GM06990 (cell line): Measurements from ENCODE around the gene MOGAT1.
A peak's percentile ranks its signal among the peaks of the same experiment; 100 is the strongest.
"Not testable (repeated sequence)": the region's sequence is repeated elsewhere in the genome, so short reads cannot be mapped to it uniquely, and the experiment has no call there.

Experiments used
- DNase-seq: peaks from one replicate; pipeline ENCODE4 v3.0.0-alpha.2; 2011; ENCODE audit not compliant: insufficient read length; ENCODE audit errors: extremely low read depth
- H3K27me3 ChIP-seq: replicated peaks from 2 replicates; pipeline ENCODE4 v1.6.0; 2011; ENCODE audit warnings: low read length; ENCODE audit not compliant: control insufficient read depth, insufficient read depth
- H3K36me3 ChIP-seq: 2 replicates; pipeline ENCODE4 v1.5.1; 2011; ENCODE audit warnings: low read length; ENCODE audit not compliant: control insufficient read depth, insufficient read depth
- H3K4me3 ChIP-seq: replicated peaks from 2 replicates; pipeline ENCODE4 v1.5.1; 2011; ENCODE audit warnings: low read depth, mild to moderate bottlenecking, control low read depth, low read length
- CTCF ChIP-seq: IDR thresholded peaks from 2 replicates; pipeline ENCODE4 v1.5.1; 2011; ENCODE audit warnings: low read length, control low read depth, mild to moderate bottlenecking, inconsistent platforms; ENCODE audit not compliant: insufficient read depth, poor library complexity, severe bottlenecking

MOGAT1 gene

GRCh38 chr2:222689322-222689721, 17.9 kb downstream of the MOGAT1 start:
- H3K4me3 ChIP-seq: no peak overlapping the region
- no peak for TF ChIP-seq CTCF
- H3K27me3 ChIP-seq: no peaks in the 10 kb centered on the region
- no peaks in the 10 kb centered on the region for H3K36me3 ChIP-seq
- no peak for DNase-seq

GRCh38 chr2:222690564-222691200, 19.2 kb downstream of the MOGAT1 start:
- no peak overlapping the region for H3K4me3 ChIP-seq
- H3K27me3 ChIP-seq: no peaks in the 10 kb centered on the region
- peak; percentile 100 for TF ChIP-seq CTCF
- DNase-seq: peak; percentile 33
- H3K36me3 ChIP-seq: no peaks in the 10 kb centered on the region

GRCh38 chr2:222693413-222693812, 22.0 kb downstream of the MOGAT1 start:
- H3K27me3 ChIP-seq, DNase-seq, H3K4me3 ChIP-seq, H3K36me3 ChIP-seq: not testable (repeated sequence)

GRCh38 chr2:222693837-222694236, 22.4 kb downstream of the MOGAT1 start:
- TF ChIP-seq CTCF: peak; percentile 25
- Histone ChIP-seq H3K36me3 (no peaks in the 10 kb centered on the region), H3K27me3 (no peaks in the 10 kb centered on the region), H3K4me3 (no peak overlapping the region)
- no peak for DNase-seq

- no peak for TF ChIP-seq CTCF
- no peak for DNase-seq
Observed at GRCh38 chr2:222698276-222698675, 26.8 kb downstream of the MOGAT1 start.

GRCh38 chr2:222701233-222701632, 29.8 kb downstream of the MOGAT1 start:
- no peak for TF ChIP-seq CTCF
- no peak for DNase-seq
- Histone ChIP-seq H3K27me3 (no peaks in the 10 kb centered on the region), H3K4me3 (no peak overlapping the region), H3K36me3 (no peaks in the 10 kb centered on the region)

More at GRCh38 chr2:222698276-222698675, 26.8 kb downstream of the MOGAT1 start:
- Histone ChIP-seq H3K4me3 (no peak overlapping the region), H3K36me3 (no peaks in the 10 kb centered on the region), H3K27me3 (no peaks in the 10 kb centered on the region)
